OCI-LY1 (cell line): ENCODE data around the gene S100A1.

Experiments
- CTCF ChIP-seq: fragments of 200-600 bp; sonication (generic), shearing (Covaris generic); IDR thresholded peaks from 2 replicates; pipeline ENCODE4 v1.5.1; 2017; ENCODE audit warnings: mild to moderate bottlenecking, antibody characterized with exemption, low read length, moderate library complexity, mixed read lengths
- EZH2 ChIP-seq: fragments of 200-600 bp; sonication (generic), shearing (Covaris generic); IDR thresholded peaks from 2 replicates; pipeline ENCODE4 v1.8.0; 2017; ENCODE audit warnings: borderline replicate concordance, mixed run types, mild to moderate bottlenecking, antibody characterized with exemption, low read length, moderate library complexity, mixed read lengths

- TF ChIP-seq CTCF (no peak), EZH2 (no peak)
Measured at GRCh38 chr1:153662269-153662668, 34.0 kb downstream of the S100A1 start.
